LNCAP (cell line): ENCODE results near the gene ARID4B.

Experiments used
- TF ChIP-seq, protein P1 (sequence below): fragments of 450-650 bp; IDR thresholded peaks from 2 replicates; pipeline ENCODE4 v1.5.1; 2017; ENCODE audit warnings: mild to moderate bottlenecking

Gene ARID4B

DNA sequence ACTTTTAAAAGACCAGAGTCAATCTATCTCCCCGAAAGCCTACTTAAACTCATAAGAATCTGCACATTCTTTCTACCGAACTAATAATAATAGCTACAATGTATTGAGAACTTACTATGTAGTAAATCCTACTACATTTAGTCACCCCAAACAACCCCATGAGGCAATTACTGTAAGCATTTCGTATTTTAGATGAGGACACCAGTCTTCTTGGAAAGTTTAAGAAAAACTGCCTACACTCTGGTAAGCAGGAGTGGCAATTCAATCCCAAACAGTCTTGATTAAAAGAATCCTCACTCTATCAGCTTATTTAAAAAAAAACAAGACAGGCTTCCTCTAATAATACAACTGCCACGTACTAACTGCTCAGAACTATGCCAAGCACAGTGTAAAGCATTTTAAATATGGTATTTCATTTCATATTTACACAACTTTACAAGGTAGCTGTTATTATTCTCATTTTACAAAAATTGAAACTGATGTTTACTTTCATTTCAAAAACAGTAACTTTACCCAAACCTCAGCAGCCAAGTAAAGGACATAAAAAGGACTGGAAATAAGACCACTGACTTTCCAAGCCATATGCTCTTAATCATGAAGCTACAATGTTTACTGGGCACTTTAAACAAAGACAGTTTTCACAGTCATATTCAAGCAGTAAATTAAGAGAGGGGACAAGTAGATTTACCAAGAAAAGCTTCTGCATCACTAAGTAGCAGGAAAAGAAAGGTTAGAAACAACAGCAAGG lies 13.9 kb downstream of the ARID4B start:
- TF ChIP-seq, protein P1, sequence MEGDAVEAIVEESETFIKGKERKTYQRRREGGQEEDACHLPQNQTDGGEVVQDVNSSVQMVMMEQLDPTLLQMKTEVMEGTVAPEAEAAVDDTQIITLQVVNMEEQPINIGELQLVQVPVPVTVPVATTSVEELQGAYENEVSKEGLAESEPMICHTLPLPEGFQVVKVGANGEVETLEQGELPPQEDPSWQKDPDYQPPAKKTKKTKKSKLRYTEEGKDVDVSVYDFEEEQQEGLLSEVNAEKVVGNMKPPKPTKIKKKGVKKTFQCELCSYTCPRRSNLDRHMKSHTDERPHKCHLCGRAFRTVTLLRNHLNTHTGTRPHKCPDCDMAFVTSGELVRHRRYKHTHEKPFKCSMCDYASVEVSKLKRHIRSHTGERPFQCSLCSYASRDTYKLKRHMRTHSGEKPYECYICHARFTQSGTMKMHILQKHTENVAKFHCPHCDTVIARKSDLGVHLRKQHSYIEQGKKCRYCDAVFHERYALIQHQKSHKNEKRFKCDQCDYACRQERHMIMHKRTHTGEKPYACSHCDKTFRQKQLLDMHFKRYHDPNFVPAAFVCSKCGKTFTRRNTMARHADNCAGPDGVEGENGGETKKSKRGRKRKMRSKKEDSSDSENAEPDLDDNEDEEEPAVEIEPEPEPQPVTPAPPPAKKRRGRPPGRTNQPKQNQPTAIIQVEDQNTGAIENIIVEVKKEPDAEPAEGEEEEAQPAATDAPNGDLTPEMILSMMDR: no peak

DNA sequence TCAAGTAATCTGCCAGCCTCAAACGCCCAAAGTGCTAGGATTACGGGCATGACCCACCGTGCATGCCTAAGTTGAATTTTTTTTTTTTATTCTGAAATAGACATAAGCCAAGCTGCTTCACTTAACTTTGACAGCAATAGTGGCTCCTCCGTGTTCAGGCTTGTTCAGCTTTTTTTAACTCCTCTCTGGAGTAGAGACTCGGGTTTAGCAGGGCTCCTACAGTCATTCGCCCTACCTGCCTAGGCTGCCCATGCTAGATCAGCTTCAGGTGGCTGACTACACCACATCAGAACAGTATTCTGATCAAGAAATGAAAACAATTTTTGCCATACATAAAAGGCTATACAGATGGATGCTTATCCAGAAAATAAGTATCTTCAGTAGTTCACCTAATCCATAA lies 14.7 kb downstream of the ARID4B start:
- TF ChIP-seq, protein P1: no peak

DNA sequence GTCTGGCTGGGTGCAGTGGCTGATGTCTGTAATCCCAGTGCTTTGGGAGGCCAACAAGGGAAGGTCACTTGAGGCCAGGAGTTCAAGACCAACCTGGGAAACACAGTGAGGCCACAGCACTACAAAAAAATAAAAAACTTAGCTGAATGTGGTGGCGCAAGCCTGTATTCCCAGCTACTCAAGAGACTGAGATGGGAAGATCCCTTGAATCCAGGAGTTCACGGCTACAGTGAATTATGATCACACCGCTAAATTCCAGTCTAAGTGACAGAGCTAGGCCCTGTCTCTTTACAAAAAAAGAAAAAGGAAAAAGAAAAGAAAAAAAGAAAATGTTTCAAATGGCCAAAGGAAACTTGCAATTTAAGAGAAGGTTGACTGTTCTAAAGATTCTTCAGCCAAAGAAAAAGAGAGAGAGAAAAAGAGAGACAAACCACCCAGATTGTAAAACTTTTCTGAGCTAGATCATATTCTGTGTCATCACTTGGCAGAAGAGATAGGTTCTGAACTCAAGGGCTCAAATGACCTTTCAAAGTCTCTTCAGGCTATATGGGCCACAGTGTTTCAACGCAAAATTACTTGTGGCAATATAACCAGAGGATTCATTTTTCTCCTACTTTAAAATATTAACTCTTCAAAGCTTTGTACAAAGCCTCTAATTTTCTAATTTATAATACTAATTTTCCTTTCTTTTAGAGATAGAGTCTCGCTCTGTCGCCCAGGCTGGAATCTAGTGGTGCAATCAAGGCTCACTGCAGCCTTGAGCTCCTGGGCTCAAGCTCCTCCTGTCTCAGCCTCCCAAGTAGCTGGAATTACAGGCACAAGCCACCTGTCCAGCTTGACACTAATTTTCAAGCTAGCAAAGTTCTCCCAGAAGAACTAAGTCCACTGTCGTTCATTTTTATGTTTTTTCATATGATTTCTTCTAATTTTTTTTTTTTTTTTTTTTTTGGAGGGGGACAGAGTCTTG lies 20.5 kb downstream of the ARID4B start:
- TF ChIP-seq, protein P1: no peak

DNA sequence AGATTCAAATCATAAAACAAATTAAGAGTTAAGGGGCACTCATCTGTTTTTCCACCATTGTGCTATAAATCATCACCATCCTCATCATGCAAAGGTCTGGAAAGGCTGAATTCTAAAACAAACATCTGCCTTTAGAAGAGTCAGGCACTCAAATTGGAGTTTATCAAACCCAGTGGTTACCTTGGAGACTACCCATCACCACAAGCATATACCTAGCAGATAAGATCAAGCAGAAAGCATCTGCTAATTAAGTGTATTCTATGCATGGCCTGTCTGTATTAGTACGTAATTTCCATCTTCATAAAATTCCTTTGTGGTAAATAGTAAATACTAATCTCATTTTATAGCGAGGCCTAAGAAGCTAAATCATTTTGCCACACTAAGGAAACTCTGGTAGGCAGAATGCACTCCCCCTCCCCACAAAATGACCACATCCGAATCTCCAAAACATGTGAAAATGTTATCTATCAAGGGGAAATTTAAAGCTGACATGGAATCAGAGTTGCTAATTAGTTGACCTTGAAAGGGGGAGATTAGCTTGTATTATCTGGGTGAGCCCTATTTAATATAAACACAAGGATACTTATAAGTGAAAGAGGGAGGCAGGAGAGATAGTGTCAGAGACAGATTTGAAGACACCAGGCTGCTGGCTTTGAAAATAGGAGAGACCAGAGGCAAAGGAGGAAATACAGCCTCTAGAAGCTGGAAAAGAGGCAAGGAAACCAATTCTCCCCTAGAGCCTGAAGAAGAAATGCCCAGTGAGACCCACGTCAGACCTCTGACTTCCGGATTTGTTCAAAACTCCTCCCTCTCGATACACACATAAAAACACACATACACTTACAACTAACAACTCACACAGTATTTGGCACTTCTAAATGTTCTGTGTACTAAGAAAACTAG lies 23.2 kb downstream of the ARID4B start:
- TF ChIP-seq, protein P1: no peak

DNA sequence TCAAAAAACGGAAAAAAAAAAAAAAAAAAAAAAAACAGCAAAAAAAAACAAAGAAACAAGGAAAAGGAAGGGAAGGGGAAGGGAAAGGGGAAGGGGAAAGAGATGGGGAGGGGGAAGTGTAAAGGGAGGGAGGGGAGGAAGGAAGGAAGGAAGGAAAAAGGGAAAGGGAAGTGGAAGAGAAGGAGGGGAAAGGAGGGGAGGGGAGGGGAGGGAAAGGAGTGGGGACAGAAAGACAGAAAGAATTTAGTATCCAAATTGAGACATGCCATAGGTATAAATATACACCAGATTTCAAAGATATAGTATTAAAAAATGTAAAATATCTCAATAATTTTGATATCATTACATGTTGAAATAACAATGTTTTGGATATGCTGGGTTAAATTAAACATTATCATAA lies 25.8 kb downstream of the ARID4B start:
- TF ChIP-seq, protein P1: no peak

DNA sequence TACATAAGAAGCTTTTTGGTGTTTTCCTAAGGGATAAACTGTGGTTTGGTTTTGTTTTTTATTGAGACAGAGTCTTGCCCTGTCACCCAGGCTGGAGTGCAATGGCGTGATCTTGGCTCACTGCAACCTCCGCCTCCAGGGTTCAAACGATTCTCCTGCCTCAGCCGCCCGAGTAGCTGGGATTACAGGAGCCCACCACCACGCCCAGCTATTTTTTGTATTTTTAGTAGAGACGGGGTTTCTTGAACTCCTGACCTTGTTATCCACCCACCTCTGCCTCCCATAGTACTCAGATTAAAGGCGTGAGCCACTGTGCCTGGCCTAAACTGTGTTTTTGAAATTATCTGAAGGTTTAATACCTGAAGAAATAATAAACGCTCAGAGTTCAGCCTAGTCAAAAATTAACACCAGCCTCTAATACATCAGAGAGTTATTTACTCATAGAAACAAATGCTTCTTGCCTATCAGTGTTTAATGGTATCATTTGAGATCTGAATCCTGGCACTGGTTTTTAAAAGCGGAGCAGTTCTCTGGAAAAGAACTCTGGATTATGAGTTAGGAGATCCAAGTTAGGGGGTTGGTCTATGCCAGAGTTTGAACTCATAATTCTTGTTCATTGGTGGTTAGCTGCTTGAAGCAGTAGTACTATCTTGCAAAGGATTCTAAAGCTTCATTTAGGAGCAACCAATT lies 28.7 kb downstream of the ARID4B start:
- TF ChIP-seq, protein P1: no peak
